Endometrium (tissue), 2 donors: ENCODE measurements around the gene MLN.

Experiments used
- FAIRE-seq: peaks from 2 replicates; lab custom pipeline; 2012; peaks lifted over from hg19 to GRCh38; lab: Jason Lieb, UNC
- donor health status: control.
- donor health status: control.

MLN gene

GRCh38 chr6:33788694-33789549, 14.9 kb downstream of the MLN start, which contains the start of gene LEMD2:
LEMD2 (minus strand) TSS chr6:33789130; CDS start chr6:33789116, 14 bp downstream.
- FAIRE-seq = no peak

- FAIRE-seq = no peak
These were observed 15.7 kb downstream of the MLN start for GRCh38 chr6:33787954-33788693.

- FAIRE-seq = no peak
These were observed 16.4 kb downstream of the MLN start for GRCh38 chr6:33787346-33787953.

- no peak for FAIRE-seq
These were observed 17.1 kb downstream of the MLN start for GRCh38 chr6:33786736-33787135.

- FAIRE-seq = no peak
These were observed 18.0 kb downstream of the MLN start for GRCh38 chr6:33785778-33786177.

GRCh38 chr6:33784787-33785186, 19.0 kb downstream of the MLN start:
- no peak for FAIRE-seq

- FAIRE-seq = no peak
These were observed 19.9 kb downstream of the MLN start for GRCh38 chr6:33783781-33784520.

GRCh38 chr6:33782561-33782960, 21.2 kb downstream of the MLN start:
- no peak for FAIRE-seq

GRCh38 chr6:33781131-33781975, 22.4 kb downstream of the MLN start:
- no peak for FAIRE-seq

- FAIRE-seq = no peak
These were observed 23.9 kb downstream of the MLN start for GRCh38 chr6:33779895-33780294.

- FAIRE-seq = no peak
These were observed 24.5 kb downstream of the MLN start for GRCh38 chr6:33779290-33779689.

- FAIRE-seq = no peak
These were observed 25.2 kb downstream of the MLN start for GRCh38 chr6:33778444-33779121.

- FAIRE-seq = no peak
These were observed 26.1 kb downstream of the MLN start for GRCh38 chr6:33777398-33778388.

GRCh38 chr6:33776764-33777163, 27.0 kb downstream of the MLN start:
- no peak for FAIRE-seq

- FAIRE-seq = no peak
These were observed 27.6 kb downstream of the MLN start for GRCh38 chr6:33776186-33776585.

GRCh38 chr6:33774774-33775173, 29.0 kb downstream of the MLN start:
- FAIRE-seq = no peak

- no peak for FAIRE-seq
These were observed 30.8 kb downstream of the MLN start for GRCh38 chr6:33772902-33773472.

- no peak for FAIRE-seq
These were observed 31.5 kb downstream of the MLN start for GRCh38 chr6:33772082-33772830.
